ENCODE results near the gene POLR3H. TPM values are rescaled to one million over a fixed set of nuclear protein-coding genes. Genes with fewer than 3 reads are reported as not detected.

Gene POLR3H
- total RNA-seq, 2 donors from 2014 or later: 27.8 to 29.1 TPM

DNA sequence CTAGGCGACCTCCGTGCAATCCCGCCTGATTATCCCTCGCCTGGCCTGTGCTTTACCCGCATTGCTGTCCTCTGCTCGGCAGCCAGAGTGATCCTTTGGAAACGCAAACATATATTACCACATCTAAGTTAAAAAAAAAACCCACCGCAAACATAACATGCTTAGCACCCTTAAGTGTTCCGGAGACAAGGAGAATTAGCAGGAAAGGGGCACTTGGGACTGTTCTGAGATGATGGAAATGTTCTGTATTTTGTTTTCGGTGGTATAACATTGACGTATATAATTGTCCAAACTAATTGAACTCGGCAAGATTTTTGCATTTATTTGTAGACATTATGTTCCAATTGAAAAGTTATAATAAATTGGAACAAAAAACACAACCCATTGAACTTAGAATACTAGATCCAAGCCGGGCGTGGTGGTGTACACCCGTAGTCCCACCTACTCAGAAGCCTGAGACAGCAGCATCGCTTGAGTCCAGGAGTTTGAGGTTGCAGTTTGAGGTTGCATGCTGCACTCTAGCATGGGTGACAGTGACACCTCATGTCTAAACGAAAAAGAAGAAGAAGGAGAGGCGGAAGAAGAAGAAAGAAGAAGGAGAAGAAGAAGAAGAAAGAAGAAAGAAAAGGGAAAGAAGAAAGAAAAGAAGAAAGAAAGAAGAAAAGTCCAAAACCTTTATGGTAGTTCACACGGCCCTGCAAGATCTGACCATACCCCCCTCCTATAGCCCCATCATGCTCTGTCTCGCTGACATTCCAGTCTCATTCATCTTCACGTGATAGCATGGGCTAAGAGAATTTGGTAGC, 604 bp upstream of the POLR3H start:
- intact Hi-C loops (cut with DNase I): loop anchor here (5.0 kb wide), 1 partner anchor 52 kb away; no protein-coding TSS in a partner anchor
- Histone ChIP-seq H3K36me3 (no peaks in the 10 kb centered on the region), H3K9me3 (no peaks in the 10 kb centered on the region), H3K27me3 (replicated peaks; ENCODE audit: insufficient read depth) (no peaks in the 10 kb centered on the region), H3K4me1 (replicated peaks) (peaks cover 7% of the 10 kb centered on the region), H3K27ac (peak overlapping the region in 1 of 2 donors; percentile 79), H3K4me3 (peak overlapping the region; percentile 75 to 82)
- WGBS: 23% methylated on average over 19 of the region's 21 CpGs
- TF ChIP-seq, protein P1, sequence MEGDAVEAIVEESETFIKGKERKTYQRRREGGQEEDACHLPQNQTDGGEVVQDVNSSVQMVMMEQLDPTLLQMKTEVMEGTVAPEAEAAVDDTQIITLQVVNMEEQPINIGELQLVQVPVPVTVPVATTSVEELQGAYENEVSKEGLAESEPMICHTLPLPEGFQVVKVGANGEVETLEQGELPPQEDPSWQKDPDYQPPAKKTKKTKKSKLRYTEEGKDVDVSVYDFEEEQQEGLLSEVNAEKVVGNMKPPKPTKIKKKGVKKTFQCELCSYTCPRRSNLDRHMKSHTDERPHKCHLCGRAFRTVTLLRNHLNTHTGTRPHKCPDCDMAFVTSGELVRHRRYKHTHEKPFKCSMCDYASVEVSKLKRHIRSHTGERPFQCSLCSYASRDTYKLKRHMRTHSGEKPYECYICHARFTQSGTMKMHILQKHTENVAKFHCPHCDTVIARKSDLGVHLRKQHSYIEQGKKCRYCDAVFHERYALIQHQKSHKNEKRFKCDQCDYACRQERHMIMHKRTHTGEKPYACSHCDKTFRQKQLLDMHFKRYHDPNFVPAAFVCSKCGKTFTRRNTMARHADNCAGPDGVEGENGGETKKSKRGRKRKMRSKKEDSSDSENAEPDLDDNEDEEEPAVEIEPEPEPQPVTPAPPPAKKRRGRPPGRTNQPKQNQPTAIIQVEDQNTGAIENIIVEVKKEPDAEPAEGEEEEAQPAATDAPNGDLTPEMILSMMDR (IDR thresholded peaks at IDR 0.05): no peak
- TF ChIP-seq POLR2AphosphoS5 (IDR thresholded peaks at IDR 0.05) (no peak), POLR2A (IDR thresholded peaks at IDR 0.05) (no peak)
- DNase-seq (ENCODE audit: low spot score): no peak

DNA sequence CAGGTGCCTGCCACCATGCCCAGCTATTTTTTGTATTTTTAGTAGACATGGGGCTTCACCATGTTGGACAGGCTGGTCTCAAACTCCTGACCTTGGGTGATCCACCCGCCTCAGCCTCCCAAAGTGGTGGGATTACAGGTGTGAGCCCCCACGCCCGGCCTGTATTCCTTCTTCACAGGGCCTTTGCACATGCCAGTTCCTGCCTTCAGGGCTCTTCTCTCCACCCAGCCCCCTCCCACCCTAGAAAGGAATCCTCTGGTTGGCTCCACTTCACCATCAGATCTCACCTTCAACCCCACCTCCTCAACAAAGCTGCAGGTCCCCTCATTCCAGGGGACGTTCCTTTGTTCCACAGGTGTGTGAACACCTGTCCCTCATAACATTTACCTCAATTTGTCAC, 2.0 kb downstream of the POLR3H start:
- H3K27ac ChIP-seq: no peak overlapping the region
- no peak for DNase-seq (ENCODE audit: low spot score)
- no peaks in the 10 kb centered on the region for H3K27me3 ChIP-seq (replicated peaks; ENCODE audit: insufficient read depth)
- no peaks in the 10 kb centered on the region for H3K9me3 ChIP-seq
- H3K4me3 ChIP-seq: no peak overlapping the region
- WGBS: 95% methylated on average over 4 of the region's 4 CpGs
- TF ChIP-seq POLR2A (IDR thresholded peaks at IDR 0.05): no peak
- TF ChIP-seq, protein P1 (IDR thresholded peaks at IDR 0.05): no peak
- TF ChIP-seq POLR2AphosphoS5 (IDR thresholded peaks at IDR 0.05): no peak
- H3K36me3 ChIP-seq: no peaks in the 10 kb centered on the region
- H3K4me1 ChIP-seq (replicated peaks): peaks cover 7% of the 10 kb centered on the region
- intact Hi-C loops (cut with DNase I): loop anchor here (5.0 kb wide), 1 partner anchor 55 kb away; no protein-coding TSS in a partner anchor

DNA sequence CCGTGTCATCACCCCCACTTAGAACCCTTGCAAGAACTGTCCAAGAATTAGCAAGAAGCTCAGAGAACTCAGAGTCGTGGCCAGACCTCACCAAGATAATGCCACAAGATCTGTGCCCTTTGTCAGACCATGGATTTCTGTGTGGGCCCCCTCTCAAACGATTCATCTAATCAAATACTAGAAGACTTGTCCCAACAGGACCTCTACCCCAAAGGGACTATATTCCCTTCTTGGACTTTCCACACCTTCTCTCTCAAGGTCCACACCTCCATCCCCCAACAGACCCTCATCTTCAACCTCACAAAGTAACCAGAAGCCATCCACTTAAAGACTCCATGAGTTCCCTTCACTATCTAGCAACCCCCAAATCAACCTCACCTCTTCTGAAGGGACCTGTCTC, 2.8 kb downstream of the POLR3H start:
- TF ChIP-seq POLR2A (IDR thresholded peaks at IDR 0.05): no peak
- TF ChIP-seq, protein P1 (IDR thresholded peaks at IDR 0.05): no peak
- no peak for TF ChIP-seq POLR2AphosphoS5 (IDR thresholded peaks at IDR 0.05)
- H3K27ac ChIP-seq: no peak overlapping the region
- intact Hi-C loops (cut with DNase I): loop anchor here (5.0 kb wide), 1 partner anchor 56 kb away; no protein-coding TSS in a partner anchor
- no peaks in the 10 kb centered on the region for H3K27me3 ChIP-seq (replicated peaks; ENCODE audit: insufficient read depth)
- no peak for DNase-seq (ENCODE audit: low spot score)
- no peaks in the 10 kb centered on the region for H3K36me3 ChIP-seq
- no peak overlapping the region for H3K4me3 ChIP-seq
- 58% methylated on average over 3 of the region's 3 CpGs for WGBS
- H3K9me3 ChIP-seq: no peaks in the 10 kb centered on the region
- H3K4me1 ChIP-seq (replicated peaks): peaks cover 7% of the 10 kb centered on the region

DNA sequence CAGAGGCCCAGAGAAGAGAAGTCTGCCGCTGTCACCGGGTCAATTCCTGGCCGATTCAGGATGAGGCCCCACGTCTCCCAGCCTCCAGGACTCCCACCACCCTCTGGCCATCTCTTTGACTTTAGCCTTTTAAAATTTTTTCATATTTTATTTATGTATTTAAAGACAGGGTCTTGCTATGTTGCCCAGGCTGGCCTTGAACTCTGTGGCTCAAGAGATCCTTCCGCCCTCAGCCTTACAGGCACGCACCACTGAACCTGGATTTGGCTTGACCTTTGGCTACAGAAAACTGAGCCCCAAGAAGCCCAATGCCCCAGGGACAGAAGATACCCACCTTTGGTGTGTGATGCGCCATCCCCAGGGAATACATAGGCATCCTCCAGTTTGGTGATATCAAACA, 3.9 kb downstream of the POLR3H start:
- Histone ChIP-seq H3K9me3 (no peaks in the 10 kb centered on the region), H3K27ac (no peak overlapping the region), H3K27me3 (replicated peaks; ENCODE audit: insufficient read depth) (no peaks in the 10 kb centered on the region), H3K4me3 (no peak overlapping the region), H3K36me3 (no peaks in the 10 kb centered on the region), H3K4me1 (replicated peaks) (peaks cover 7% of the 10 kb centered on the region)
- intact Hi-C loops (cut with DNase I): loop anchor here (5.0 kb wide), 1 partner anchor 57 kb away; no protein-coding TSS in a partner anchor
- WGBS: 93% methylated on average over 7 of the region's 7 CpGs
- TF ChIP-seq POLR2AphosphoS5 (IDR thresholded peaks at IDR 0.05): no peak
- TF ChIP-seq POLR2A (IDR thresholded peaks at IDR 0.05): no peak
- TF ChIP-seq, protein P1 (IDR thresholded peaks at IDR 0.05): no peak
- DNase-seq (ENCODE audit: low spot score): no peak

DNA sequence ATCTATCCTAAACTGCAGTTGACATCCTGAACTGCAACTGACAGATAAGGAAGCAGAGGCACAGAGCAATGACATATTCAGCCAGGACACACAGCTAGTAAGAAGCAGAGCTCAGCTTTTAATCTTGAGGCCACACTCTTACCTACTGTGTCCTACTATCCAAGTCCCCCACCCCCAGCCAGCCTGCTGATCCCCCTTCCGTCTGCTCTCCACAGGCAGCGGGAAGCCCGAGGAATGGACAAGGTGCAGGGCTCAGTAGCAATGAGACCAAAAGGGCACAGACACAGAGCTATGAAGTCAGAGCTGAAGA, 4.3 kb downstream of the POLR3H start:
- H3K9me3 ChIP-seq: no peaks in the 10 kb centered on the region
- DNase-seq (ENCODE audit: low spot score): no peak
- intact Hi-C loops (cut with DNase I): loop anchor here (5.0 kb wide), 1 partner anchor 57 kb away; no protein-coding TSS in a partner anchor
- TF ChIP-seq POLR2AphosphoS5 (IDR thresholded peaks at IDR 0.05): no peak
- TF ChIP-seq, protein P1 (IDR thresholded peaks at IDR 0.05): no peak
- TF ChIP-seq POLR2A (IDR thresholded peaks at IDR 0.05): no peak
- H3K4me3 ChIP-seq: no peak overlapping the region
- no peaks in the 10 kb centered on the region for H3K27me3 ChIP-seq (replicated peaks; ENCODE audit: insufficient read depth)
- peaks cover 7% of the 10 kb centered on the region for H3K4me1 ChIP-seq (replicated peaks)
- 83% methylated on average over 3 of the region's 3 CpGs for WGBS
- no peaks in the 10 kb centered on the region for H3K36me3 ChIP-seq
- H3K27ac ChIP-seq: no peak overlapping the region
